Right lobe of liver (tissue), 6 donors: ENCODE measurements around the gene RER1. TPM values are rescaled to one million over a fixed set of nuclear protein-coding genes. Genes with fewer than 3 reads are reported as not detected.

ENCODE experiments used
- ATAC-seq, 4 donors: fragments of 200-7000 bp; cut with Tn5 transposase; one replicate each; pipeline ENCODE4 v1.9.1; 2020; ENCODE audit warnings: mild to moderate bottlenecking in 4 of 4, moderate library complexity in 4 of 4
- DNase-seq, 3 donors: peaks; one replicate each; pipeline ENCODE4 v3.0.0-alpha.2; 2020
- H3K27ac ChIP-seq, 3 donors: fragments of 200-600 bp; one replicate each; pipeline ENCODE4 v1.8.0; 2022
- H3K27me3 ChIP-seq, 2 donors: fragments of 200-600 bp; one replicate each; pipeline ENCODE4 v1.8.0; 2022
- H3K36me3 ChIP-seq, 4 donors: fragments of 200-600 bp; sonication (generic) in 1 of 4; one replicate each; pipeline versions ENCODE4 v1.5.1 to v1.8.0; 2017 to 2022; ENCODE audit warnings: control low read depth in 1 of 4
- H3K4me1 ChIP-seq, 4 donors: fragments of 200-600 bp; sonication (generic) in 1 of 4; one replicate each; pipeline versions ENCODE4 v1.5.1 to v1.8.0; 2017 to 2022; ENCODE audit warnings: control low read depth in 1 of 4
- H3K4me3 ChIP-seq, 3 donors: fragments of 200-600 bp; one replicate each; pipeline ENCODE4 v1.8.0; 2022
- H3K9me3 ChIP-seq, 4 donors: fragments of 200-600 bp; sonication (generic) in 1 of 4; one replicate each; pipeline versions ENCODE4 v1.5.1 to v1.8.0; 2017 to 2022; ENCODE audit warnings: control low read depth in 1 of 4
- CTCF ChIP-seq, 4 donors: fragments of 200-600 bp in 3 of 4; fragments of 450-650 bp in 1 of 4; IDR thresholded peaks; one replicate each; pipeline versions ENCODE4 v1.5.1 to v1.8.0; 2016 to 2022; ENCODE audit warnings: antibody characterized with exemption in 4 of 4, mild to moderate bottlenecking in 2 of 4
- POLR2A ChIP-seq: fragments of 450-650 bp; IDR thresholded peaks from one replicate; pipeline ENCODE4 v1.6.1; 2017; ENCODE audit warnings: antibody characterized with exemption, mild to moderate bottlenecking
- WGBS: methylation state at CpG from one replicate; pipeline ENCODE4 v1.1.6; 2018; ENCODE audit warnings: low coverage, low lambda C conversion rate; ENCODE audit not compliant: insufficient coverage; ENCODE audit errors: missing lambda C conversion rate; 5-methylcytosine and 5-hydroxymethylcytosine counted together
- intact Hi-C, 2 donors: fragments of 100-400 bp; cut with DNase I; formaldehyde crosslinking; loops; one replicate each; pipeline versions ENCODE4 v1.11.2 to v1.14.1; 2022
- total RNA-seq, 6 experiments: library from RNA; depleted of rRNA in 2 of 6; stranded (reverse); fragments of >200 nt in 2 of 6; fragmentation: NEBNext Ultra II Directional in 3 of 6; extraction: Animal tissue kit (Norgen Biotek cat#: 25700) in 3 of 6; gene quantifications; one replicate each; pipeline versions ENCODE4 v1.1.0 to v1.2.4, GENCODE V29; 2016 to 2023
- donor health status: DM: no; HTN: yes; CAD: no.
- donor health status: DM: no; HTN: no; CAD: no.
- donor health status: DM: no; HTN: no; CAD: no.
- donor health status: DM: no; HTN: yes; CAD: no.
- donor health status: DM: no; HTN: yes; CAD: no.

The RER1 gene
- total RNA-seq, 6 experiments from 2014 or later: 76.5 to 166 (median 122) TPM

GRCh38 chr1:2446394-2446793, 54.8 kb downstream of the RER1 start:
- H3K9me3 ChIP-seq: no peaks in the 10 kb centered on the region
- WGBS: no CpG with 5 or more reads among the region's 13 CpGs

GRCh38 chr1:2446861-2447260, 55.2 kb downstream of the RER1 start:
- ATAC-seq: no peak
- peaks cover 0 to 9% of the 10 kb centered on the region in 2 donors for H3K27me3 ChIP-seq

More at GRCh38 chr1:2446394-2446793, 54.8 kb downstream of the RER1 start:
- TF ChIP-seq POLR2A (no peak), CTCF (IDR thresholded peaks at IDR 0.05) (no peak)
- Histone ChIP-seq H3K4me3 (no peak overlapping the region), H3K36me3 (no peaks in the 10 kb centered on the region), H3K27me3 (peaks cover 0 to 9% of the 10 kb centered on the region in 2 donors), H3K27ac (no peak overlapping the region), H3K4me1 (no peaks in the 10 kb centered on the region)
- DNase-seq (no peak), ATAC-seq (no peak)
- intact Hi-C loops: no loop called here

DNA sequence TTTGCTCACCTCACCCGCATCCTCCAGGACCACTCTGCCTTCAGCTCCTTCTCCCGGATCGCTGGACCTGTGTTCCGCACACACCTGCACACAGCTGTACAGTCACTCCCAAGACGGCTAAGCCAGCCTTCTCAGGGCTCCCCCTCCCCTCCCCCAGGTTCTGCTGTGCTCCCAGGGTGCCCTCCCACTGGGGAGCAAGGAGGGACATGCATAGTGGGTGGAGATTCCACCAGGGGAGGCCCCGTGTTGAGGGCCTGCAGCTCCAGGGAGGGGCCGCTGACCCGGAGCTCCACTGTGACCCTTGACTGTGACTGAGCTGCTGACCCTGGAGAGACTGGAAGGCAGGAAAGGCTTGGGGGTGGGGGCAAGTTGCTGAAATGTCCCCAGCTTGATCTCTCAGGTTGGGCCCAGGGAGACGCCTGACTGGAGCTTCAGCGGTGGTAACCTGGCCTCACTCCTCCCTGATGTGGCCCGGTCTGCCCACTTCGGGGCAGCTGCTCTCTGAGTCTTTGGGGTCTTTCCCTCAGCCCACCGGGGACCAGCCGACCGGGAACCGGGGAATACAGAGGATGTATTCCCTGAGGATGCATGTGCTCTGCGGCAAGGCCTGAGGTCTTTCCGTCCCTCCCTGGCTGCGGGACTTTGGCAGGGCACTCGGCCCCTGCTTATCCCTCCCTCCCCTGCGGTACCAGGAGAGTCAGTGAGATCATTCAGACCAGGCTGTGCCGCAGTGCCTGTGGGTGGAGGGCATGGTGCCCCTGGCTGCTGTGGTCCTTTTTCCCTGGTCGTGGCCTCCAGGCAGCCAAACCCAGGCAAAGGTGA, 55.8 kb downstream of the RER1 start:
- Histone ChIP-seq H3K9me3 (no peaks in the 10 kb centered on the region), H3K36me3 (no peaks in the 10 kb centered on the region), H3K27ac (no peak overlapping the region), H3K27me3 (peaks cover 0 to 8% of the 10 kb centered on the region in 2 donors), H3K4me3 (no peak overlapping the region), H3K4me1 (no peaks in the 10 kb centered on the region)
- DNase-seq (no peak), ATAC-seq (no peak)
- 60% methylated on average over 1 of the region's 23 CpGs for WGBS
- no peak for TF ChIP-seq POLR2A
- no peak for TF ChIP-seq CTCF (IDR thresholded peaks at IDR 0.05)
- intact Hi-C loops: no loop called here

More at GRCh38 chr1:2446861-2447260, 55.2 kb downstream of the RER1 start:
- DNase-seq: no peak
- no peak overlapping the region for H3K4me3 ChIP-seq
- H3K4me1 ChIP-seq: no peaks in the 10 kb centered on the region
- no peaks in the 10 kb centered on the region for H3K36me3 ChIP-seq
- TF ChIP-seq POLR2A (no peak), CTCF (IDR thresholded peaks at IDR 0.05) (no peak)
- 67% methylated on average over 4 of the region's 9 CpGs for WGBS
- intact Hi-C loops: no loop called here
- H3K9me3 ChIP-seq: no peaks in the 10 kb centered on the region
- no peak overlapping the region for H3K27ac ChIP-seq

GRCh38 chr1:2448098-2448445, 56.4 kb downstream of the RER1 start:
- ATAC-seq (no peak), DNase-seq (no peak)
- Histone ChIP-seq H3K4me1 (no peaks in the 10 kb centered on the region), H3K9me3 (no peaks in the 10 kb centered on the region), H3K27me3 (peaks cover 0 to 2% of the 10 kb centered on the region in 2 donors), H3K4me3 (no peak overlapping the region), H3K27ac (no peak overlapping the region), H3K36me3 (no peaks in the 10 kb centered on the region)
- TF ChIP-seq CTCF (IDR thresholded peaks at IDR 0.05) (no peak), POLR2A (no peak)
- intact Hi-C loops: no loop called here
- 67% methylated on average over 4 of the region's 18 CpGs for WGBS
